K562 (cell line): ENCODE measurements around the gene MRI1. TPM values are rescaled to one million over a fixed set of nuclear protein-coding genes. Genes with fewer than 3 reads are reported as not detected.

Experiments used
- CBX8 ChIP-seq: fragments of 200-600 bp; sonication (generic); IDR thresholded peaks from 2 replicates; pipeline ENCODE4 v1.6.1; 2012; ENCODE audit warnings: borderline replicate concordance, mixed run types, low read depth, mild to moderate bottlenecking, moderate library complexity, mixed read lengths, low read length, control low read depth, inconsistent platforms; ENCODE audit not compliant: poor library complexity, severe bottlenecking; ENCODE audit errors: extremely low read depth
- CTBP1 ChIP-seq: fragments of 450-650 bp; IDR thresholded peaks from 2 replicates; pipeline ENCODE4 v1.6.1; 2016; ENCODE audit warnings: borderline replicate concordance
- E2F6 ChIP-seq, 2 experiments: IDR thresholded peaks; 2 replicates each; pipeline ENCODE4 v1.6.1; 2011; ENCODE audit warnings: borderline replicate concordance in 1 of 2, control low read depth in 1 of 2, low read depth in 1 of 2, low read length in 1 of 2, mild to moderate bottlenecking in 1 of 2, mixed read lengths in 1 of 2, moderate library complexity in 1 of 2; ENCODE audit not compliant: insufficient read depth in 1 of 2, insufficient read length in 1 of 2, poor library complexity in 1 of 2, severe bottlenecking in 1 of 2; ENCODE audit errors: extremely low read depth in 1 of 2
- GTF2A2 ChIP-seq: IDR thresholded peaks from 2 replicates; pipeline ENCODE4 v1.6.1; 2016; ENCODE audit warnings: mild to moderate bottlenecking, missing genetic modification characterization, missing compliant biosample characterization
- HMGN3 ChIP-seq: IDR thresholded peaks from 2 replicates; pipeline ENCODE4 v1.6.1; 2011; ENCODE audit warnings: borderline replicate concordance, low read depth, mild to moderate bottlenecking, mixed read lengths, low read length; ENCODE audit not compliant: insufficient read length; ENCODE audit errors: extremely low read depth
- MCM5 ChIP-seq: fragments of 450-650 bp; IDR thresholded peaks from 2 replicates; pipeline ENCODE4 v1.6.1; 2016; ENCODE audit warnings: low read depth
- MITF ChIP-seq: IDR thresholded peaks from 2 replicates; pipeline ENCODE4 v1.6.1; 2014; ENCODE audit warnings: antibody characterized with exemption
- NUFIP1 ChIP-seq: fragments of 450-650 bp; IDR thresholded peaks from 2 replicates; pipeline ENCODE4 v1.6.1; 2018; ENCODE audit not compliant: partially characterized antibody
- OTX1 ChIP-seq: fragments of 450-650 bp; formaldehyde crosslinking; IDR thresholded peaks from 2 replicates; pipeline ENCODE4 v1.4.0; 2022; ENCODE audit warnings: mild to moderate bottlenecking
- PATZ1 ChIP-seq: fragments of 250-450 bp; sonication (Bioruptor Pico); IDR thresholded peaks from 2 replicates; pipeline ENCODE4 v1.5.0; 2020; ENCODE audit warnings: mild to moderate bottlenecking, borderline replicate concordance
- TAF7 ChIP-seq: fragments of 450-650 bp; IDR thresholded peaks from 2 replicates; pipeline ENCODE4 v1.6.1; 2016; ENCODE audit warnings: missing genetic modification characterization, missing compliant biosample characterization
- TCF15 ChIP-seq: fragments of 250-450 bp; sonication (Bioruptor Pico); IDR thresholded peaks from 2 replicates; pipeline ENCODE4 v1.8.0; 2022; ENCODE audit warnings: moderate library complexity, mild to moderate bottlenecking, inconsistent platforms
- YY1 ChIP-seq, 3 experiments: IDR thresholded peaks; 2 replicates each; pipeline ENCODE4 v1.6.1; 2011; ENCODE audit warnings: low read length in 2 of 3, mild to moderate bottlenecking in 2 of 3, moderate library complexity in 2 of 3, borderline replicate concordance in 1 of 3, control low read depth in 1 of 3, low read depth in 1 of 3; ENCODE audit not compliant: insufficient read depth in 3 of 3, insufficient replicate concordance in 2 of 3, control insufficient read depth in 1 of 3, insufficient read length in 1 of 3; ENCODE audit errors: extremely low read depth in 1 of 3
- ZBED1 ChIP-seq: IDR thresholded peaks from 2 replicates; pipeline ENCODE4 v1.6.1; 2014
- ZBTB7A ChIP-seq: IDR thresholded peaks from 2 replicates; pipeline ENCODE4 v1.6.1; 2011; ENCODE audit warnings: low read depth, mild to moderate bottlenecking, low read length, moderate library complexity, borderline replicate concordance; ENCODE audit not compliant: control insufficient read depth
- ZC3H4 ChIP-seq: sonication (generic); formaldehyde crosslinking; IDR thresholded peaks from 2 replicates; pipeline ENCODE4 v1.9.0; 2021; ENCODE audit warnings: missing genetic modification reagents, borderline replicate concordance
- ZKSCAN1 ChIP-seq: fragments of 150-350 bp; IDR thresholded peaks from 2 replicates; pipeline ENCODE4 v1.6.1; 2016; ENCODE audit warnings: low read depth, low read length
- ZNF445 ChIP-seq: fragments of 250-450 bp; sonication (Bioruptor Pico); IDR thresholded peaks from 2 replicates; pipeline ENCODE4 v1.4.0; 2020; ENCODE audit warnings: low read depth, mild to moderate bottlenecking, moderate library complexity
- ZNF57 ChIP-seq: fragments of 450-650 bp; formaldehyde crosslinking; IDR thresholded peaks from 2 replicates; pipeline ENCODE4 v1.4.0; 2020; ENCODE audit warnings: mild to moderate bottlenecking, moderate library complexity
- ZNF584 ChIP-seq: fragments of 200-800 bp; sonication (Bioruptor generic); IDR thresholded peaks from 2 replicates; pipeline ENCODE4 v1.6.1; 2016; ENCODE audit warnings: low read depth, mild to moderate bottlenecking, missing genetic modification characterization, missing compliant biosample characterization
- ZNF717 ChIP-seq: fragments of 250-450 bp; sonication (Bioruptor Pico); IDR thresholded peaks from 2 replicates; pipeline ENCODE4 v1.5.0; 2021
- polyA plus RNA-seq, 8 experiments: library from polyadenylated mRNA; depleted of rRNA in 4 of 8; stranded (reverse) in 5 of 8; unstranded in 3 of 8; fragments of >200 nt; fragmentation: Nextera tagmentation in 2 of 8; fragmentation: Illumina TruSeq in 1 of 8; extraction: Ambion mirVana in 2 of 8; extraction: Trizol in 1 of 8; gene quantifications; 2 replicates each; pipeline versions ENCODE4 v1.2.1 to v1.2.3, GENCODE V29; 2011 to 2014; ENCODE audit warnings: inconsistent platforms in 1 of 8, missing spikeins in 1 of 8
- total RNA-seq, 7 experiments: library from RNA; depleted of rRNA in 6 of 7; stranded (reverse); fragments of >200 nt in 6 of 7; fragmentation: Illumina TruSeq in 2 of 7; extraction: Trizol in 2 of 7; gene quantifications; 2 replicates each; pipeline versions ENCODE4 v1.2.1 to v1.2.3, GENCODE V29; 2011 to 2021; ENCODE audit warnings: low replicate concordance in 1 of 7
- TF ChIP-seq, protein P1 (sequence below): fragments of 250-450 bp; sonication (Bioruptor Pico); IDR thresholded peaks from 2 replicates; pipeline ENCODE4 v1.8.0; 2021; ENCODE audit warnings: borderline replicate concordance, mild to moderate bottlenecking, moderate library complexity; ENCODE audit not compliant: poor library complexity, severe bottlenecking

Gene MRI1
- total and polyA plus RNA-seq, 9 of the 15 experiments (the other 6 are each of a cell fraction or from before 2014, with no cell fraction given), result 5.5 to 57.4 (median 28.2) TPM

- TF ChIP-seq, protein P1, sequence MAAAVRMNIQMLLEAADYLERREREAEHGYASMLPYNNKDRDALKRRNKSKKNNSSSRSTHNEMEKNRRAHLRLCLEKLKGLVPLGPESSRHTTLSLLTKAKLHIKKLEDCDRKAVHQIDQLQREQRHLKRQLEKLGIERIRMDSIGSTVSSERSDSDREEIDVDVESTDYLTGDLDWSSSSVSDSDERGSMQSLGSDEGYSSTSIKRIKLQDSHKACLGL (CRISPR knock-in tag), result no peak
- TF ChIP-seq E2F6 (IDR thresholded peaks at IDR 0.05; ENCODE audit: borderline replicate concordance in 1 of 2, extremely low read depth in 1 of 2, insufficient read depth in 1 of 2, insufficient read length in 1 of 2, low read depth in 1 of 2, low read length in 1 of 2, poor library complexity in 1 of 2, severe bottlenecking in 1 of 2) (peak in 1 of 2 experiments; percentile 51), CTBP1 (no peak), CBX8 (no peak), ZNF445 (CRISPR knock-in tag) (no peak), ZBED1 (no peak), ZNF717 (CRISPR knock-in tag) (no peak), GTF2A2 (no peak), OTX1 (CRISPR knock-in tag) (no peak), HMGN3 (peak; percentile 14), NUFIP1 (no peak), MITF (no peak), ZBTB7A (no peak), ZKSCAN1 (no peak), ZNF57 (CRISPR knock-in tag) (no peak), MCM5 (no peak), YY1 (IDR thresholded peaks at IDR 0.05; ENCODE audit: borderline replicate concordance in 1 of 3, control insufficient read depth in 1 of 3, extremely low read depth in 1 of 3, insufficient read depth in 3 of 3, insufficient read length in 1 of 3, insufficient replicate concordance in 2 of 3, low read depth in 1 of 3, low read length in 2 of 3) (no peak), TAF7 (tag) (no peak), PATZ1 (CRISPR knock-in tag) (no peak), ZNF584 (CRISPR knock-in tag) (no peak), TCF15 (CRISPR knock-in tag) (no peak), ZC3H4 (CRISPR knock-in tag) (no peak)
These were observed 52.8 kb downstream of the MRI1 start (continued) for GRCh38 chr19:13817018-13817614.
